NCI-H2081 treated with DMSO at 0.1 percent for 48 hours (cell line): Measurements from ENCODE around the gene SEC61B.

Experiments
- DNase-seq: peaks from one replicate; lab custom pipeline; 2025; lab: John Stamatoyannopoulos, UW

Gene SEC61B

DNA sequence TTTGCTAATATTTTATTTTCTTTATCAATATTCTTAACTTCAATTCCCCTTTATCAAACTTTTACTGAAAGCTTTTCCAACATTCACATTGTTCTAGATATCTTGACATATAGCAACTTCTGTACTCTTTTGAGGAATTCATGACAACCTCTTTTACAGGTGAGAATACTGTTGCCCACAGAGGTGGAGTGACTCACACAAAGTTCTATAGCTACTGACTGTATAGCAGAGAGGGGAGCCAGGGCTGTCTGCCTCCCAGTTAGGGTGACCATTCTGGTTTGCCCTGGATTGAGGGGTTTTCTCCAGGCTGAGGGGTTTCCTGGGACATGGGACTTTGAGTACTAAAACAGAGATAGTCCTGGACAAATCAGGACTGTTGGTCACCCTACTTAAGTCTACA lies 16.2 kb downstream of the SEC61B start:
- DNase-seq = no peak

DNA sequence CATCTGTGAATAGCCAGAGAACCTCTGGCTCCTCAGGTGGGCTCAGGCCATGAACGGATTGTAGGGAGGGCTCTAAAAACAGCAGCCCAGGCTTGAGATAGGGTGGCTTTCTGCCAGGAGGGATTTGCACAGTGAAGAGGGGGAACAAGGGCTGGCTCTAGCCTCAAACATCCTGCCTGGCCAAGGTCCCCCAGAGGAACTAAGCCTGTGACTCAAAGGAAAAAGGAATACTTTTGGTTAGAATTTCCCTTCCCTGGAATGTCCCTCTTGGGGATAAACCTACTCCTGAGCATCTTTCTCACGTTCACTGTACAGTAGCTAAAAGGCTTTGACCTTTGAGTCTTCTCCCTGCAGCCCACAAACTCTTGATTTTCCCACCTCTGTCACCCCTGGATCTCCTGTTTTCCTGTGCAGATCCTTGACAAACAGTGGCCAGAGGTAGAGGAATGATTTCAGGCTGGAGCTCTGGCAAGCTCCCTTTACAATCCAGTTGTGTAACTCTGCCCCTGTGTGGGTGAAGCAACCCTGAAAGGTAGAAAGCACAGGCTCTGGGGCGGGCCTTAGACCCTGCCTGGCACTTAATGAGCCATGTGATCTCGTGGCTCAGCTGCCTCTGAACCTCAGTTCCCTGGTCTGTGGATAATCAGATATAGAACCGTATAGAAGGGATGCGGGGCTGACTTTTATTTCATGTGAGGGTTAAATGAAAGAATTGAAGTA lies 17.4 kb downstream of the SEC61B start:
- no peak for DNase-seq

DNA sequence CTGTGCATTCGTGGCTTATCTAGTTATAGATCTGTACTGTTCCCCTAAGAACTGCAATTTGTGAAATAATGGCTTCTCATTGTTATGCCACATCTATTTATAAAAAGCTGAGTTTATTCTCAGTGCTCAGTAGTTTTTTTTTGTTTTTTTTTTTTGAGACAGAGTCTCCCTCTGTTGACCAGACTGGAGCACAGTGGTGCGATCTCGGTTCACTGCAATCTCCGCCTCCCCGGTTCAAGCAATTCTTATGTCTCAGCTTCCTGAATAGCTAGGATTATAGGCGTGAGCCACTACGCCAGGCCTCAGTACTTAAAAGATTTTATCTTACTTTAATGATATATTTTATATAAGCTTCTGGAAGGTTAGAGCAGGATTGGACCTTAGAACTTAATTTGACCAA lies 19.0 kb downstream of the SEC61B start:
- no peak for DNase-seq

DNA sequence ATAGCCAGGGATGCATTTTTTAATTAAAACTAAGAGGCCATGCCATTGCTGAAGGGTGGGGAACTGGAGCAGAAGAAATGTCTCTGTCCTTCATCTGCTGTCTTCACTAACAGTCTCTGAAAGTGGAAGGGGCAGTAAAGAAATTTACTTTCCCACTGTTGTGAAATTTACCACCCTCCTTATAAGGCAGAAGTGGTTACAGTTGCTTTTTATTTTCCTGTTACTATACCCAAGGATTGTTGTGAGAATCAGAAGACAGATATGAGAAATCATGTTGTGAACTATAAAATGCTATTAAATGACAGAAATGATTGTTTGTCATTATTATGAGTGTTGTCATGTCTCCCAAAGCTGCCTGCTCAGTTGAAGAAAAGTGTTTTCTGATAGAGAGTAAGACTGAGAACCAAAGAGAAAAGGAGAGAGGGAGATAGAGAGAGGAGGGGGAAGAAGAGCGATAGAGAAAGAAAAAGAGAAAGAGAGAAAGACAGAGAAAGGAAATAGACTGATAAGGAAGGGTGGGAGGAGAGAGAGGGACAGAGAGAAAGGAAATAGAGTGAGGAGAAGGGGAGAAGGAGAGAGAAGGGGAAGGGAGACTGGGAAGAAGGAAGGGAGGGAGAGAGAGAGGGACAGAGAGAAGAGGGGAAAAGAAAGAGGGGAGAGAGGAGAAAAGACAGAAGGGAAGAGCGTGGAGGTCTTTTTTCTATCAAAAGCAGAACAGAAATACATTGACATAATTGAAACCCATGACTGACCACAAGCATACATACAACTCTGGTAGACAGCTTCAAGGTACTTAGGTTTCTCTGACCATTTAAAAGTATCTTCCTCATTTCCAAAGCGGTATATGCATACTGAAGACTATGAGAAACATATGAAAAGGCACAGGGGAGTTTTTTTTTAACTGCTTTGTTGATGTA lies 22.5 kb downstream of the SEC61B start:
- DNase-seq = no peak

DNA sequence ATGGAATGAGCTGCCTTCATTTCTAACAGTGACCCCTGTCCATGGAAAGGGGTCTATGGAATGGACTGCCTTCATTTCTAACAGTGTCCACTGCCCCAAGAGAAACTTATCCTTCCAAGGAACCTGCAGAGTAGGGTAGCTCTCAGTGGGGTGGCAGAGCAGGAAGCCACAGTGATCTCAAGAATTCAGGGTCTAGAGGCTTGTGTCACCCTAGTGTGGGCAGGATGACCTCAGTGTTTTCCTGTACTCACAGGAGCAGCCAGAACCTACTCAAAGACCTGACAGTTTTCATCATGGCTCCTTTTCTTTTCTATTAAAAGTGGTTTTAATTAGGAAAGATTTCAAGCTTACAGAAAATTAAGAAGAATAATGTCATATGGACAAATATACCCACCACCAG lies 27.5 kb downstream of the SEC61B start:
- no peak for DNase-seq

DNA sequence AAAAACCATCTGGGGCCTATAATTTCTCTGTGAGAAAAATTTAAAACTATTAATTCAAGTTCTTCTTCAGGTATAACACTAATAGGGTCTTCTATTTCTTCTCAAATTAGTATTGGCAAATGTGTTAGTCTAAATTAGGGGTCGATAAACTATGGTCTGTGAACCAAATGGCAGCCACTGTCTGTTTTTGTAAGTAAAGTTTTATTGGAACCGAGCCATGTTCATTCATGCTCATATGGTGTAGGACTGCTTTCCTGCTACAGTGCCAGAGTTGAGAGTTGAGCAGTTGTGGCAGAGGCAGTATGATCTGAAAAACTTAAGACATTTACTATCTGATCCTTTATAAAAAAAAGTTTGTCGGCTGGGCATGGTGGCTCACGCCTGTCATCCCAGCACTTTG lies 29.1 kb downstream of the SEC61B start:
- no peak for DNase-seq

DNA sequence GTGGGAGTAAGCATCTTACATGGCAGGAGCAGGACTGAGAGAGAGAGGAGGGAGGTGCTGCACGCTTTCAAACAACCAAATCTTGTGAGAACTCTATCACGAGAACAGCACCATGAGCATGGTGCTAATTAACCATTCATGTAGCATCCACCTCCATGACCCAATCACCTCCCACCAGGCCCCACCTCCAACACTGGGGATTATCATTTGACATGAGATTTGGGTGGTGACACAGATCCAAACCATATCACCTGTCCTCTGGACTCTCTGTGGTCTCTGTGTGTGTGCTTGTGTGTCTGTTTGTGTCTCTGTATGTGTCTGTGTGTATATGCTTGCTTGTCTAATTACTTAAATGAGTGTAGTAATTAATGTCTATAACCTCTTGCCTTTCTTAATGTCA lies 31.1 kb downstream of the SEC61B start:
- no peak for DNase-seq

DNA sequence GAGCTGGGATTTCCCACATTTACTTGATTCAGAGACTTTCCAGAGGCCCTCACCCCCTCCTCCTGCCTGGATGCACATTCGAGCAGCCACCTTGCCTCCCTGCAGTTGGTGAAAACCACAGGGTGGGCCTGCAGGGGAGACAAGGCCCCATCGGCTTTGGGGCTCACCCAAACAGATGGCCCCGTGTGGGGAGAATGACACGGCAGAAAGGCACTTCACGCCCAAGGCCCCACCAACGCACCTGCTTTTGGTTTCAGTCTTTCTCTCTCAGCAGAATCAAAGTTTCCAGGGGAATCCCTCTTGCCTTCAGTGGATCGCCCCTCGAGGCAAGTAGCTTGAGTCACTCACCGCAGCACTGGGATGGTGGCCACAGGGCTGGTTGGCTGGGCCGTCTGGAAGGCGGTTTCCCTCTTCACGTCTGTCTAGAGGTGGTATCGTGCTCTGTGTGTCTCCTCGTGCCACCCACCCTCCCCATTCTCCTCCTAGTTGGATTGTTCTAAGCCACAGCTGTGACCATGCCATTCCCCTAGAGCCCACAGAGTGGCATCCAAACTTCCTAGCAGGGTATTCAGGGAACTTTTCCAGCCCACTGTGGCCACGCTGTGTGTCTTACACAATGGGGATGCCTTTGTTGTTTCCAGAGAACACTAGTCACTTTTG lies 31.8 kb downstream of the SEC61B start:
- DNase-seq = no peak

DNA sequence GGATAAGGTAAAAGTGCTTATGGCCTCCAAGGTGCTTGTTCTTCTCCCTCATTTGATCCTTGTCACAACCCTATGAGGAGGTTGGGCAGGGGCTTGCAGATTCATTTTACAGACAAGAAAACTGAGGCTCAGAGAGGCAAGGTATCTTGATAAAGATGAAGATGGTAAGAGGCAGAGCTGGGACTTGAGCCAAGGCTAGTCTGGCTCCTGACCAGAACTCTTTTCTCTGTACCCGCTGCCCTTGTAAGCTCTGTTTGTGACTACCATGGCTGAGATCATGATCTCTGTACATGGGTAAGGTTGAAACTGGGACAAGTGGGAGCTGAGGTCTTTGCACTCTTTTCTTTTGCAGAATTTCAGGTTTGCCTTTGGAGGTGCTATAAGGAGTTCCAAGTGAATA lies 33.6 kb downstream of the SEC61B start:
- no peak for DNase-seq

DNA sequence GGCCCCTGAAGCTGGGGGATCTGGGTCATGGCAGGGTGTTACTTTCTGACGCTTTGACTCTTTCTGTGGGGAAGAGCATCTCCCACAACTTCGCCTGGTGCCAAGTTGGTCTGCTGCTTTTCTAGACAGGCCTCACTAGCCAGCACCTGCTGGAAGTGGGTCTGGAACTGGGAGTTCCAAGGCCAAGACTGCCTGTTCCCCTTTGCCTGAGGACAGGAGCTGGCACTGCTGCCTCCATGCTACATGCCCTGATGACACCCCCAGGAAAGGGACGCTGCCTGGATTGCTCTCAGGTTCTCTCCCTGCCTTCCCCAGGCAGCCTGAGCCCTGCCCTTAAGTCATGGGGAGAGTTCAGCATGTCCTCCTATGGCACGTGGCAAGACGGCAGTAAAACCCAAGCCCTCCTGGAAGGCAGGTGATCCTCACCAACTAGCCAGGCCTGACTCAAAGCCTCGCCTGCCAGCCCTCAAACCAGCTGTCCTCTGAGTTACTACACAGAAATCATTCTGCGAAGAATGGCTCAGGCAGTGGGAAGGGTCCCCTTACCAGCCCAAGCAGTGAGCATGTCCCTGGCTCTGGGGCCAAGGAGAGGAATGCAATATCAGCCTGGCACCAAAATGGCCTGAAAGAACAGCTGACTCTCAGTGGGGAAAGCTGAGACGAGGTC lies 35.8 kb downstream of the SEC61B start:
- no peak for DNase-seq

DNA sequence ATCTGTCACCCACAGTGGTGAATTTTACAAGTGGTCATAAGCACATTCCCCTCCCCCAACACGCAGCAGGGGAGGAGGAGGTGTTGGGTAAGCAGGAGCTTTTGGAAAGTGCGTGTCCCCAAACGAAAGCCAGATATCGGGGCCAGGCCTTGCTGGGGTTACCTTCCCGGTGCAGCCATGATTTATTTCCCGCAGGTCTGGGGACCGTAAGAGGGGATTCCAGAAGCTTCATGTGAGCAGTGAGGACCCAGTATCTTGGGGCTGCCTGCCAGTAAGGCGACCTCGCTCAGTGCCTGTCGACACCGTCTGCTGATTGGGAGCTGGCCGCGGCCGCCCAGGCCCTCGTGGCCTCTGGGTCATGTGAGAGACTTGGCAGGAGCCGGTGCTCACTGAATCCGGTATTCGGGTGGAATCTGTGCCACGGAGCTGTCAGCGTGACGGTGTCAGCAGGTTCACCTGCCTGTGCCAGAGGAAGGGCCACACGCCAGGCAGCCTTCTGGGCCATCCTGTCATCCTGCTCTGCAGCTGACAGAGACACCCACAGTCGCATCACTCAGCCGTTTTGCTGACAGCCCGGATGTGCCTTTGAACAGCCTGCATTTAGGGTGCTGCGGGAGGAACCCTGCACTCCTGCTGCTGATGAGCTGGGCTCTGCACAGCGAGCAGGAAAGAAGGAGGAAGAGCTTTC lies 37.3 kb downstream of the SEC61B start:
- DNase-seq = no peak

DNA sequence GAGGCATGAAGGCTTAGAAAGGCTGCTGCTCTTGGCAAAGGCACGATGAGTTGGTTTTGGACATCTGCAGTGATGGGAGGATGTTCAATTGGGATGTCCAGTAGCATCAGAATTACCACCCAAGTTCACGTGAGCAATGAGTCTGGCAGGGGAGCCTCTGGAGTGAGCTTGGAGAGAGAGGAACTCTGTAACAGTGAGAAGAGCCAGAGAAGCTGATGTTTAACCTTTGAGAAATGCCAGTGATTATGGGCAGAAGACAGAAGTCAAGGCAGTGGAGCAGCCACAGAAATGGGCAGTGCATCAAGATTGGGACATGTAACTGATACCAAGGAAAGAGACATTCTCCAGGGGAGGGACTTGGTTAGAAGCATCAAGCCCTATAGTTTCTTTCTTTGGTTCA lies 39.8 kb downstream of the SEC61B start:
- no peak for DNase-seq

DNA sequence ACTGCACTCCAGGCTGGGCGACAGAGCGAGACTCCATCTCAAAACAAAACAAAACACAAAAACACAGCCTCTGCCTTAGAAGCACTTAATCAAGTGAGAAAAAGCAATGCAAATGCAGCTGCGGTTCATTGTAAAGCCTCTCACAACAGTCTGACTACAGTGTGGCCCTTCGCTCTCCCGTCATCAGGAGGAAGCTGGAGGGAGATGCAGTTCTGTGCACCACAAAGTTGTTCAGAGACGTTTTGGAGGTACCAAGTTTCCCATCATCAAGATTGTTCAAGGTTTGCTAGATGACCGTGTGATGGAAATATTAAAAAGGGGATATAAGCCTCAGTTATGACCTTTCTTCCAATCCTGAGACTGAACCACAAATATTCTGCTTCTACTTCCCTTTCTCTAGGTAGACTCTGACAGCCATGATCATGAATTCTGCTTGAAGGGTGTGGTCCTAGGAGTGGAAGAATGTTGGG lies 40.9 kb downstream of the SEC61B start:
- DNase-seq = no peak

DNA sequence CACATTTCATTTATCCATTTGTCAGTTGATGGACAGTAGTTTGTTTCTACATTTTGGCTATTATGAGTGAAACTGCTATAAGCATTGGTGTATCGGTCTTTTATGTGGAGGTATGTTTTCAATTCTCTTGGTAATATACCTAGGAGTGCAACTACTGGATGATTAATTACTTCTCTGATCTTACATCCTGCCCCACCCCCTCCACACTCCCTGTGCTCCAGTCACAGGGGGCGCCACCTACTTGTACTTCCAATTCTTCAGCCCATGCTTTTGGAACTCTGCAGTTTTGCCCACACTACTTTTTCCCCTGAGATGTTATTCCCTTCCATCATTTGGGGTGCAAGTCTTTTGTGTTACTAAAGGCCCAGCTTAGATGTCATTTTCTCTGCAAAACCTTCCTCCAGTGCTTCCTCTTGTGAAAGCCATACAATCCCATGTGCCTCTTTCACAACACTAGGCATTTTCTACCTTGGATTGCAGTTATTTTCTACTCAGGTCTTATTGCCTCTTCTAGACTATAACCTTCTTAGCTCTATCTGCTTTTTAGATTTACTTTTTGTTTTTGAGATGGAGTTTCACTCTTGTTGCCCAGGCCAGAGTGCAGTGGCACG lies 42.1 kb downstream of the SEC61B start:
- no peak for DNase-seq

DNA sequence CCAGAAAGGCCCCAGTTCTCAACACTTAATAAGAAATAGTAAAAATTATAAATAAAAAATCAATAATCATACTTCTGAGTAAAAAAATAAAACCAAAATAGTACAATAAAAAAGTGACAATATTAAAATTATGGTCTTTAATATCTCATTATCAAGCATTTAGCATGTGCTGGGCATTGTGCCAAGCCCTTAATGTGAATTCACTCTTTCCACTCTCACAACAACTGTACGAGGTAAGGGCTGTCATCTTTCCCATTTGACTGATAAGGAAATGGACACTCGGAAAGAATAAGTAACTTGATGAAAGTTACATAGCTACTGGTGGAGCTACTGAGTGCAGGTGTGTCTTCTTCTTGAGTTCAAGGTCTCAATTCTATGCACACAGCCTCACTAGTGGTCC lies 43.6 kb downstream of the SEC61B start:
- DNase-seq = no peak

DNA sequence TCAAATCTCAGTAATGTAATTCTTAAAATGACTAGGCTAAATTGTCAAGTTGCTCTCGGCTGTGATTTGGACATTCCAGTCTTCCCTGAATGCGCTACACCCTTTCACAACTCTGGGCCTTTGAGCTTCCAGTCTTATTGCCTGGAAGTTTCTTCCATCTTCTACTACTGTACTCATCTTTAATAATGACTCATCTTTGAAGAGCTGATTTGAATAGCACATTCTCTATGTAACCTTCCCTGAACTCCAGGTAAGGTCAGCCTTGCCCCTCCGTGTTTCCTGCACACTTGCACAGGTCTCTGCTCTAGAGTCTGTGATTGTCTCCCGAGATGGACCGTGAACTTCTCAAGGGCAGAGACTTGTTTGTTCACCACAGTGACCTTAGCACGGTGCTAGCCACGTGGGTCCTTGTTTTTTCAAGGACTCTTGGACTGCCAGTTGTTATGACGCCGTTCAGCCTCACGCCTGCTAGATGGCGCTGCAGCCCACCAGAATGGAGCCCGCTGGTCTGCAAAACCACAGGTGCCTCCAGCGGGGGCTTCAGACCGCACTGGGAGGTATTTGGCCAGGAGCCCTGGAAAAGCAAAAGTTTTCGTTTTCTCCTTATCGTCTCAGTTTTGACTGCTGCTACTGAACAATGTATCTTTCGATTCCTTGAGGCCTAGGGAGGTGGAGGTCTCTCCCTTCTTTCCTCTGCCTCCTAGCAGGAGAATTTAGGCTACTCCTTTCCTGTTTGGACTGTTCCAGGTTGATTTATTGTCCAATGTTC lies 44.4 kb downstream of the SEC61B start:
- DNase-seq = no peak

DNA sequence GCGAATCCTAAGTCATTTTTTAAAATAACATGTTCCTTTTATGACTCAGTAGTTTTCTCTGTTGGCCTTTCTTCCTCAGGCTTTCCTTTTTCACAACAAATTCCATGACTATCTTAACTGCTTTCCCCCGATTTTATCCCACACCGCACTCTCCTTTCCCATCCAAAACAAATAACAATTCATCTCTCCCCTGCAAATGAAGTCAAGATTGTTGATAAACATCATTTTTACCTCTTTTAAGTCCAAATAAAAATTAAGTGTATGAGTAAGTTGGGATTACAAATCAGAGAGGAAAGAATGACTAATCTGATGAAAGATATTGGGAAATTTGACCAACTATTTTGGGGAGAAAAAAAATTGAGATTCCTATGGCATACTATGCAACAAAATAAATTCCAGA lies 47.3 kb downstream of the SEC61B start:
- DNase-seq = no peak

DNA sequence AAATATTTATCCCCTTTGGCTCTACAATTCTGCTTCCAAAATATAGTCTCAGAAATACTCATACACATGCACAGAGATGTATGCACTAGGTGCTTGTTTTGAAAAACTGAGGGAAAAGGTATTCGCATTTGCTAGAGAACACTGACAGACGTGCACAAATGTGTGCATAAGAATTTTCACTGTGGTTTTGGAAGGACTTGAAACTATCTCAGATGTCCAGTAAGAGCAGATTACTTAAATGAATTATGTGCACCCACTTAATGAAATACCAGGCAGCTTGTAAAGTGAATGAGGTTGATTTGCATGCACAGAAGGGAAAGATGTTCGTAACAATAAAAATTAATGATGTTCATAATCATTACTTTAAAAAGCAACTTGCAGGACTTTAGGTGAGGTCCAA lies 48.4 kb downstream of the SEC61B start:
- no peak for DNase-seq

DNA sequence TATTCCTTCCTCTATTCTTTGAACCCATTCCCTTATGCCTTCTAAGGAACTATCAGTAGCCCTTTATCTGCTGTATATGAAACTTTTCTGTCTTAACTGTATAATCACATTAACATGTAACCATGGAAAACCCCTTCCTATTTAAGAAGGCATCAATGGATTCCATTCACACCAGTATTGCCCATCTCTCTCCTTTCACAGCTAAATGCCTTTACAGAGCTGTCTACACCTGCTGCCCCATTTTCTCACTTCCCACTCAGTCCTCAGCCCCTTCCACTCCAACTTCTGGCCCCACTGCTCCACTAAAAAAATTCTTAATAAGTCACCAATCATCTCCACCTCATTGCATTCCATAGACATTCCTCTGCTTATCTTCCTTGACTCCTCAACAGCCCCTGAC lies 50.8 kb downstream of the SEC61B start:
- no peak for DNase-seq

DNA sequence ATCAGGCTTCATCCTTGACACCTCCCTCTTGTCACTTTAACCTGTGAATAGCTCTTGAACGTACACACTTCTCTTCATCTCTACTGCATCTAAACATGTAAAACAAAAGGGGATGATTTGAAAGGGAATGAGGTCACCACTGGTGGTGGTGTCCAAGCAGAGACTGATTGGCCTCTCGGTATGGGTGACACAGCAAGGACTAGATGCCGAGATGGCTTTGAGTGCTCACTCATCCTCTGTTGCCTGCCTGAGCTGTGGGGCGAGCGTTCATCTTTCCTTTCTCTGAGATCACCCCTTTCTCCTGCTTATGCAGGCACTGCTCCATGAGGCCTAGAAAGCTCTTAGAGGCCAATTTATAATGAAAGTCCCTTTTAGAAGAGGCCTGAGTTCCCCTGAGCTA lies 51.9 kb downstream of the SEC61B start:
- no peak for DNase-seq

DNA sequence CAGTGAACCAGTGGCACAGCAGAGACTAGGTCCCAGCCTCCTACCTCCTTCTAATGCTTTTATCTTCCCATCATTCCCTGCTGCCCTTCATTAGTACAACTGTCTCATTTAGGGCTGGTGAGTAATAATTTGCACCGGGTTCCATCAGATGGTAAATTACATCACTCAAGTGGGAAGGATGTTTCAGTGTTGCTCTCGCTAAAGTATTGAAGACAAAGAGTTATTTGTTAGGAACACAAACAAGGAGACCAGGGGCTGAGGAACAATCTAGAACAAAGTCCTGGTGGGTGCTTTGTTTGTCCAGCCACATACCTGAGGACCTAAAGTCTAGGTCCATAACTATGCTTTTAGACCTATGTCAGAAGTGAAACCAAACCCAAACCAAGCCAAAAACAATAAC lies 52.4 kb downstream of the SEC61B start:
- no peak for DNase-seq
